Measurements from ENCODE around the gene CDC25B. TPM values are rescaled to one million over a fixed set of nuclear protein-coding genes. Genes with fewer than 3 reads are reported as not detected.

CDC25B gene
- total and polyA plus RNA-seq, 2 of the 13 experiments (the other 11 are each of a cell fraction or from before 2014, with no cell fraction given): 14.5 to 19.4 TPM

- 0 out of 2 replicates have a peak, but pooled peaks have one; percentile 74 for TF ChIP-seq ZBTB7B (CRISPR knock-in tag; IDR thresholded peaks at IDR 0.05)
- no peak; the same call in 1 of the 2 replicates for TF ChIP-seq HCFC1 (IDR thresholded peaks at IDR 0.05; ENCODE audit: low read depth, low read length)
- no peak; the same call in 1 of the 2 replicates for TF ChIP-seq GZF1 (CRISPR knock-in tag; IDR thresholded peaks at IDR 0.05)
- TF ChIP-seq STAT6 (CRISPR knock-in tag; IDR thresholded peaks at IDR 0.05; ENCODE audit: borderline replicate concordance): no peak
- TF ChIP-seq ZNF333 (CRISPR knock-in tag; IDR thresholded peaks at IDR 0.05; ENCODE audit: borderline replicate concordance): peak; percentile 81; the same call in 1 of the 2 replicates
- no peak for TF ChIP-seq RFXANK (CRISPR knock-in tag; IDR thresholded peaks at IDR 0.05)
- no peak for TF ChIP-seq TP53 (CRISPR knock-in tag; conservative IDR thresholded peaks at IDR 0.05)
- no peak; the same call in 1 of the 2 replicates for TF ChIP-seq ATF5 (CRISPR knock-in tag; IDR thresholded peaks at IDR 0.05; ENCODE audit: low read depth)
- TF ChIP-seq ZBTB3 (CRISPR knock-in tag; IDR thresholded peaks at IDR 0.05; ENCODE audit: borderline replicate concordance, low read depth): 0 out of 2 replicates have a peak, but pooled peaks have one; percentile 32
- TF ChIP-seq ZC3H13 (CRISPR knock-in tag; IDR thresholded peaks at IDR 0.05): 0 out of 2 replicates have a peak, but pooled peaks have one; percentile 58
- TF ChIP-seq ZNF709 (CRISPR knock-in tag; IDR thresholded peaks at IDR 0.05): no peak
- peak; percentile 76; the same call in 1 of the 2 replicates for TF ChIP-seq ZNF34 (CRISPR knock-in tag; IDR thresholded peaks at IDR 0.05; ENCODE audit: borderline replicate concordance)
- TF ChIP-seq ZSCAN20 (CRISPR knock-in tag; IDR thresholded peaks at IDR 0.05; ENCODE audit: borderline replicate concordance): 0 out of 2 replicates have a peak, but pooled peaks have one; percentile 30
- TF ChIP-seq ZMAT3 (CRISPR knock-in tag; conservative IDR thresholded peaks at IDR 0.05): 0 out of 2 replicates have a peak, but pooled peaks have one; percentile 24
- peak; percentile 59 to 71; a peak in 3 of 4 replicates for TF ChIP-seq HMGXB4 (CRISPR knock-in tag; IDR thresholded peaks at IDR 0.05; ENCODE audit: borderline replicate concordance in 1 of 2, low read depth in 1 of 2)
- TF ChIP-seq ZNF101 (CRISPR knock-in tag; IDR thresholded peaks at IDR 0.05; ENCODE audit: borderline replicate concordance, low read depth): 0 out of 2 replicates have a peak, but pooled peaks have one; percentile 75
Measured at GRCh38 chr20:3795511-3796468, at the start of gene CDC25B (continued).

Data from HepG2 (cell line).